H1 (cell line): ENCODE data around the gene MIEF2. TPM values are rescaled to one million over a fixed set of nuclear protein-coding genes. Genes with fewer than 3 reads are reported as not detected.

Source experiments
- CTCF ChIA-PET: fragments of 300-600 bp; sonication (Branson Sonifier 250); formaldehyde crosslinking; loops from one replicate; lab custom pipeline; 2021; ENCODE audit not compliant: partially characterized antibody; lab: Charles Lee
- POLR2A ChIA-PET: fragments of 300-600 bp; sonication (Branson Sonifier 250); formaldehyde crosslinking; loops from one replicate; lab custom pipeline; 2021; ENCODE audit warnings: inconsistent platforms; ENCODE audit not compliant: partially characterized antibody; lab: Charles Lee
- DNase-seq, 2 experiments: peaks; one replicate each; pipeline versions ENCODE4 v3.0.0 to v3.0.0-alpha.2; 2010 to 2022; ENCODE audit warnings: low spot score in 2 of 2, low read depth in 1 of 2, mixed read lengths in 1 of 2
- FAIRE-seq: peaks from 2 replicates; lab custom pipeline; 2011; peaks lifted over from hg19 to GRCh38; lab: Jason Lieb, UNC
- H2AFZ ChIP-seq: 2 replicates; pipeline ENCODE4 v1.8.1; 2012; ENCODE audit warnings: low read length, inconsistent platforms
- H2AK5ac ChIP-seq: 2 replicates; pipeline ENCODE4 v1.6.1; 2013; ENCODE audit warnings: low read depth, low read length
- H2BK120ac ChIP-seq: replicated peaks from 2 replicates; pipeline ENCODE3; 2013; ENCODE audit warnings: low read depth, low read length, inconsistent platforms
- H2BK12ac ChIP-seq: 2 replicates; pipeline ENCODE4 v1.6.1; 2013; ENCODE audit warnings: low read depth, low read length
- H2BK15ac ChIP-seq: 2 replicates; pipeline ENCODE4 v1.6.1; 2013; ENCODE audit warnings: low read length
- H2BK20ac ChIP-seq: 2 replicates; pipeline ENCODE4 v1.6.1; 2013; ENCODE audit warnings: low read length
- H2BK5ac ChIP-seq: 2 replicates; pipeline ENCODE4 v1.6.1; 2013; ENCODE audit warnings: low read depth, low read length
- H3K14ac ChIP-seq: 2 replicates; pipeline ENCODE4 v1.6.1; 2013; ENCODE audit warnings: inconsistent platforms; ENCODE audit not compliant: insufficient read length
- H3K18ac ChIP-seq: 2 replicates; pipeline ENCODE4 v1.6.1; 2013; ENCODE audit warnings: low read length; ENCODE audit errors: extremely low read depth
- H3K23ac ChIP-seq: 2 replicates; pipeline ENCODE4 v1.6.1; 2013; ENCODE audit warnings: inconsistent platforms; ENCODE audit not compliant: insufficient read length
- H3K23me2 ChIP-seq: 2 replicates; pipeline ENCODE4 v1.6.1; 2013; ENCODE audit warnings: low read depth, low read length
- H3K27ac ChIP-seq: 2 replicates; pipeline ENCODE4 v1.6.1; 2011; ENCODE audit warnings: low read depth, low read length, inconsistent platforms
- H3K27me3 ChIP-seq, 4 experiments: replicated peaks in 1 of 4; 1 replicate in 1 of 4; 2 replicates in 3 of 4; pipeline versions ENCODE4 v1.6.1 to v1.8.1; 2011 to 2013; ENCODE audit warnings: low read length in 3 of 4, mild to moderate bottlenecking in 3 of 4, inconsistent platforms in 2 of 4, mixed read lengths in 2 of 4, moderate library complexity in 1 of 4; ENCODE audit not compliant: control insufficient read depth in 3 of 4, insufficient read depth in 3 of 4; ENCODE audit errors: extremely low read depth in 1 of 4
- H3K36me3 ChIP-seq, 4 experiments: 2 replicates each; pipeline versions ENCODE4 v1.6.1 to v1.8.1; 2011 to 2013; ENCODE audit warnings: mild to moderate bottlenecking in 4 of 4, low read length in 3 of 4, moderate library complexity in 2 of 4, control low read depth in 1 of 4, inconsistent platforms in 1 of 4; ENCODE audit not compliant: insufficient read depth in 4 of 4, control insufficient read depth in 2 of 4
- H3K4ac ChIP-seq: replicated peaks from 2 replicates; pipeline ENCODE3; 2013; ENCODE audit warnings: low read length, low read depth, mixed read lengths, inconsistent platforms; ENCODE audit not compliant: insufficient read length
- H3K4me1 ChIP-seq, 4 experiments: replicated peaks in 1 of 4; 1 replicate in 1 of 4; 2 replicates in 3 of 4; pipeline versions ENCODE4 v1.6.1 to v1.8.1; 2011 to 2013; ENCODE audit warnings: low read length in 3 of 4, inconsistent platforms in 2 of 4, mixed read lengths in 1 of 4; ENCODE audit not compliant: insufficient read depth in 4 of 4, control insufficient read depth in 3 of 4
- H3K4me2 ChIP-seq, 2 experiments: 2 replicates each; pipeline versions ENCODE4 v1.6.1 to v1.8.1; 2011 to 2013; ENCODE audit warnings: low read depth in 2 of 2, low read length in 2 of 2, control low read depth in 1 of 2, inconsistent platforms in 1 of 2, mild to moderate bottlenecking in 1 of 2; ENCODE audit not compliant: insufficient read depth in 1 of 2
- H3K4me3 ChIP-seq, 4 experiments: fragments of 200-600, 300-600 bp in 1 of 4; sonication (generic), shearing (Covaris generic), sonication (Bioruptor Twin) in 1 of 4; 2 replicates each; pipeline versions ENCODE4 v1.5.1 to v1.8.1; 2011 to 2016; ENCODE audit warnings: low read length in 4 of 4, low read depth in 3 of 4, control low read depth in 2 of 4, inconsistent platforms in 2 of 4, mild to moderate bottlenecking in 2 of 4, mixed read lengths in 1 of 4, moderate library complexity in 1 of 4; ENCODE audit not compliant: insufficient read depth in 2 of 4; ENCODE audit errors: extremely low read depth in 1 of 4
- H3K56ac ChIP-seq: replicated peaks from 2 replicates; pipeline ENCODE3; 2013; ENCODE audit warnings: low read depth, mild to moderate bottlenecking, mixed read lengths, low read length, inconsistent platforms; ENCODE audit not compliant: insufficient read length
- H3K79me1 ChIP-seq: 2 replicates; pipeline ENCODE4 v1.6.1; 2013; ENCODE audit warnings: low read depth, low read length, control low read depth
- H3K79me2 ChIP-seq, 2 experiments: 2 replicates each; pipeline versions ENCODE4 v1.6.1 to v1.8.1; 2012 to 2013; ENCODE audit warnings: low read length in 2 of 2, mild to moderate bottlenecking in 2 of 2, inconsistent platforms in 1 of 2; ENCODE audit not compliant: insufficient read depth in 2 of 2, control insufficient read depth in 1 of 2
- H3K9ac ChIP-seq, 4 experiments: replicated peaks in 1 of 4; 1 replicate in 1 of 4; 2 replicates in 3 of 4; pipeline versions ENCODE4 v1.6.1 to v1.8.1; 2011 to 2013; ENCODE audit warnings: low read depth in 3 of 4, low read length in 3 of 4, control low read depth in 2 of 4, mild to moderate bottlenecking in 2 of 4, moderate library complexity in 2 of 4, inconsistent platforms in 1 of 4; ENCODE audit errors: extremely low read depth in 1 of 4
- H3K9me3 ChIP-seq, 2 experiments: 2 replicates each; pipeline versions ENCODE4 v1.6.1 to v1.8.1; 2012 to 2013; ENCODE audit warnings: mild to moderate bottlenecking in 2 of 2, moderate library complexity in 2 of 2, control low read depth in 1 of 2, inconsistent platforms in 1 of 2, low read depth in 1 of 2, low read length in 1 of 2, mixed read lengths in 1 of 2; ENCODE audit not compliant: insufficient read depth in 2 of 2
- H4K20me1 ChIP-seq, 2 experiments: replicated peaks in 1 of 2; 2 replicates each; pipeline versions ENCODE3 to v1.8.1; 2011 to 2013; ENCODE audit warnings: inconsistent platforms in 2 of 2, low read length in 2 of 2, mild to moderate bottlenecking in 1 of 2; ENCODE audit not compliant: insufficient read depth in 2 of 2, control insufficient read depth in 1 of 2
- H4K5ac ChIP-seq: 2 replicates; pipeline ENCODE4 v1.6.1; 2013; ENCODE audit warnings: low read length, low read depth, mixed read lengths, inconsistent platforms; ENCODE audit not compliant: insufficient read length
- H4K8ac ChIP-seq: 2 replicates; pipeline ENCODE4 v1.8.0; 2013; ENCODE audit warnings: mild to moderate bottlenecking, moderate library complexity, low read length, inconsistent platforms; ENCODE audit not compliant: insufficient read depth; ENCODE audit errors: extremely low read depth
- H4K91ac ChIP-seq: replicated peaks from 2 replicates; pipeline ENCODE3; 2013; ENCODE audit warnings: low read length, mixed read lengths, inconsistent platforms; ENCODE audit not compliant: insufficient read length
- GABPA ChIP-seq: IDR thresholded peaks from 2 replicates; pipeline ENCODE4 v1.6.1; 2011; ENCODE audit warnings: mild to moderate bottlenecking, low read length, moderate library complexity, borderline replicate concordance; ENCODE audit not compliant: insufficient read depth
- POLR2AphosphoS5 ChIP-seq: IDR thresholded peaks from 2 replicates; pipeline ENCODE4 v1.6.1; 2011; ENCODE audit warnings: low read depth, low read length
- SP2 ChIP-seq: IDR thresholded peaks from 2 replicates; pipeline ENCODE4 v1.6.1; 2012; ENCODE audit warnings: mild to moderate bottlenecking, low read length, inconsistent platforms
- TAF7 ChIP-seq: optimal IDR thresholded peaks from 2 replicates; pipeline ENCODE3; 2011; ENCODE audit warnings: low read depth, mild to moderate bottlenecking, inconsistent platforms, low read length, moderate library complexity, borderline replicate concordance
- whole genome bisulfite sequencing, 2 experiments: shearing (Covaris generic) in 1 of 2; methylation state at CpG; one replicate each; pipeline versions ENCODE4 v1.1.6 to v1.1.7; 2013 to 2015; ENCODE audit warnings: low lambda C conversion rate in 2 of 2, mixed read lengths in 2 of 2, inconsistent platforms in 1 of 2, low coverage in 1 of 2, missing lambda C conversion rate in 1 of 2; ENCODE audit not compliant: insufficient replicate concordance in 2 of 2, insufficient coverage in 1 of 2, insufficient read length in 1 of 2; ENCODE audit errors: extremely low coverage in 1 of 2, missing lambda C conversion rate in 1 of 2; 5-methylcytosine and 5-hydroxymethylcytosine counted together
- polyA plus RNA-seq, 7 experiments: library from polyadenylated mRNA; depleted of rRNA in 3 of 7; stranded (reverse) in 5 of 7; unstranded in 2 of 7; fragments of >200 nt in 5 of 7; fragments of 200-250 nt in 2 of 7; gene quantifications; 1 replicate in 5 of 7; 2 replicates in 1 of 7; 4 replicates in 1 of 7; pipeline versions ENCODE4 v1.2.1 to v1.2.3, GENCODE V29; 2011 to 2013; ENCODE audit warnings: missing spikeins in 2 of 7, mixed read lengths in 2 of 7
- total RNA-seq: library from RNA; stranded (reverse); fragmentation: NEBNext Ultra II Directional; extraction: Animal tissue kit (Norgen Biotek cat#: 25700); gene quantifications from 2 replicates; pipeline ENCODE4 v1.2.1, GENCODE V29; 2021

The MIEF2 gene
- total and polyA plus RNA-seq, 2 of the 8 experiments (the other 6 are each of a cell fraction or from before 2014, with no cell fraction given) = 9.9 to 24.9 TPM

DNA sequence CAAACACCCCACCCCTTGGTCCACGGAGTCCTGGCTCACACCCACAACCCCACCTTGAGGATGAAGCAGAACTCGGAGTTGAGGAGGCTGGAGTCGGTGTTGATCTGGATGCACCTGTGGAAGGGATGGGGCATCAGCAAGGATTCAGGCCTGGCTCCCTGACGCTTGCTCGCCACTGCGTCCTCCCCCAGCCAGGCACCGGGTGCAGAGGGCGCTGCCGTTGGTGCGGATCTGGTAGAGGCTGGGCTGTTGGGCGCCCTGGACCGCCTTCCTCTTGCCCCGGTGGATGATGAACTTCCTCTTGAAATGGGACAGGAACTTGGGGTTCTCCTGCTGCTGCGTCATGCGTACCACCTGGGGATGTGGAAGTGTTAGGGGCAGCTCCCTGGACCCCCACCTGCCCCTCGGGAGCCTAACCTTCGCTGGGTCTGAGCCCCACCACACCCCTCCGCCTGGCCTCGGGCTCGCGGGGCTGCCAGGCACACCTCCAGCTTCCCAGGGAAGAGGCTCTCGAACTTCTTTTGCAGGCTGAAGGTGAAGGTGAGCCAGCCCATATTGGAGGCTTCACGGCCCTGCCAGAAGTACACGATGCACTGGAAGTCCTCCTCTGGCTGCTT, 14.2 kb upstream of the MIEF2 start:
- H2AK5ac ChIP-seq = no peak overlapping the region; the same call in 1 of the 2 replicates
- TF ChIP-seq SP2 (no peak), TAF7 (no peak), GABPA (no peak), POLR2AphosphoS5 (0 out of 2 replicates have a peak, but pooled peaks have one; percentile 40)
- H2BK5ac ChIP-seq = peak overlapping the region; percentile 77
- ChIA-PET POLR2A (interaction anchor here (0.6 to 13.9 kb wide), 11 partner anchors 8 to 75 kb away, joined by 3 to 171 read pairs (median 7); partner anchors contain the start of genes ALKBH5, FLII, MIEF2 and SMCR8), CTCF (interaction anchor here (1.5 to 4.0 kb wide), 3 partner anchors 17 to 29 kb away, joined by 3 to 30 read pairs (median 25); partner anchors contain the start of gene MIEF2)
- H3K4me1 ChIP-seq = peaks cover 0 to 16% (median 9%) of the 10 kb centered on the region in 4 experiments; a peak in 6 of 7 replicates
- peak overlapping the region in 3 of 4 experiments; percentile 20 to 53 (median 32); a peak in 5 of 8 replicates for H3K4me3 ChIP-seq
- H3K4ac ChIP-seq = no peak overlapping the region
- H2BK15ac ChIP-seq = peak overlapping the region; percentile 73; the same call in 1 of the 2 replicates
- H3K36me3 ChIP-seq = peaks cover 27 to 55% (median 48%) of the 10 kb centered on the region in 4 experiments
- DNase-seq (no peak), FAIRE-seq (no peak)
- H3K23ac ChIP-seq = no peak overlapping the region
- peak overlapping the region; percentile 80 to 93 for H3K4me2 ChIP-seq
- no peak overlapping the region for H4K91ac ChIP-seq
- H3K18ac ChIP-seq = no peak overlapping the region
- no peak overlapping the region for H3K56ac ChIP-seq
- 94% methylated on average over 24 of the region's 24 CpGs; no CpG with 5 or more reads in 1 of the 2 experiments for WGBS, 2 experiments
- peaks cover 13 to 20% of the 10 kb centered on the region in 2 experiments for H4K20me1 ChIP-seq
- no peaks in the 10 kb centered on the region for H3K9me3 ChIP-seq
- H3K23me2 ChIP-seq = peaks cover 5% of the 10 kb centered on the region
- H3K27me3 ChIP-seq = no peaks in the 10 kb centered on the region
- no peak overlapping the region for H2BK20ac ChIP-seq
- H2BK12ac ChIP-seq = no peak overlapping the region; the same call in 1 of the 2 replicates
- peak overlapping the region; percentile 62; the same call in 1 of the 2 replicates for H4K8ac ChIP-seq
- peak overlapping the region; percentile 0 for H4K5ac ChIP-seq
- H3K27ac ChIP-seq = peak overlapping the region; percentile 5; the same call in 1 of the 2 replicates
- no peak overlapping the region for H3K14ac ChIP-seq
- H3K79me1 ChIP-seq = no peaks in the 10 kb centered on the region
- no peak overlapping the region for H2AFZ ChIP-seq
- H3K79me2 ChIP-seq = no peaks in the 10 kb centered on the region
- H3K9ac ChIP-seq = peak overlapping the region in 2 of 4 experiments; percentile 49 to 57; a peak in 1 of 7 replicates
- no peak overlapping the region for H2BK120ac ChIP-seq
